ENCODE data around the gene CD2BP2. TPM values are rescaled to one million over a fixed set of nuclear protein-coding genes. Genes with fewer than 3 reads are reported as not detected.

CD2BP2 gene
- total and polyA plus RNA-seq, 2 of the 13 experiments (the other 11 are each of a cell fraction or from before 2014, with no cell fraction given), result 24.9 to 54.6 TPM

DNA sequence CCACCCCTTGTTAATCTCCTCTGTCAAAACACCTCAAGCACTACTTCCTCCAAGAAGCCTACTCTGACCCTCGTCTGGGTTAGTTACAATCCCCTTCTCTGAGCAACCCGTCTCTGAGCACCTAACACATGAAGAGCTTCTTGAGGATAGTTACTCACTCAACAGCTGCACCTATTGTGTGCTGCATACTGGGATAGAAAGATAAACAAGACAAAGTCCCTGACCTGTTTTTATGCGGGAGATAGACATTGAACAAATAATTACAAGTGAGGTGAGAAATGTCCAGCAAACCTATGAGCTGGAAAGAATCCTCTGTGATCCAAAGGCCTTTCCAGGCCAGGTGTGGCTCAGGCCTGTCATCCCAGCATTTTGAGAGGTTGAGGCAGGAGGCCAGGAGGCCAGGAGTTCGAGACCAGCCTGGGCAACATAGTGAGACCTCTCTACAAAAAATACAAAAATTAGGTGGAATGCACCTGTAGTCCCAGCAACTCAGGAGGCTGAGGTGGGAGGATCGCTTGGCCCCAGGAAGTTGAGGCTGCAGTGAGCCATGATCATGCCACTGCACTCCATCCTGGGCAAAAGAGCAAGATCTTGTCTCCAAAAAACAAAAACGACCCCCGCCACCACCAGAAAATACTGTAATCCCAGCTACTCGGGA lies 46.8 kb upstream of the CD2BP2 start (continued):
- TF ChIP-seq ZNF318 (CRISPR knock-in tag; IDR thresholded peaks at IDR 0.05) (no peak), POLR2A (IDR thresholded peaks at IDR 0.05; ENCODE audit: insufficient read depth in 1 of 2, low read depth in 2 of 2, low read length in 2 of 2) (peak; percentile 40 to 71; a peak in 3 of 4 replicates), FUBP1 (CRISPR knock-in tag; IDR thresholded peaks at IDR 0.05; ENCODE audit: borderline replicate concordance) (no peak), MNT (IDR thresholded peaks at IDR 0.05) (peak; percentile 47; the same call in 1 of the 2 replicates), PLRG1 (conservative IDR thresholded peaks at IDR 0.05) (no peak), RFX5 (IDR thresholded peaks at IDR 0.05; ENCODE audit: low read depth, low read length) (no peak), KLF15 (CRISPR knock-in tag; IDR thresholded peaks at IDR 0.05; ENCODE audit: borderline replicate concordance) (no peak), MTF2 (CRISPR knock-in tag; IDR thresholded peaks at IDR 0.05; ENCODE audit: borderline replicate concordance) (no peak), E2F5 (CRISPR knock-in tag; conservative IDR thresholded peaks at IDR 0.05) (no peak)
- TF ChIP-seq, protein P1, sequence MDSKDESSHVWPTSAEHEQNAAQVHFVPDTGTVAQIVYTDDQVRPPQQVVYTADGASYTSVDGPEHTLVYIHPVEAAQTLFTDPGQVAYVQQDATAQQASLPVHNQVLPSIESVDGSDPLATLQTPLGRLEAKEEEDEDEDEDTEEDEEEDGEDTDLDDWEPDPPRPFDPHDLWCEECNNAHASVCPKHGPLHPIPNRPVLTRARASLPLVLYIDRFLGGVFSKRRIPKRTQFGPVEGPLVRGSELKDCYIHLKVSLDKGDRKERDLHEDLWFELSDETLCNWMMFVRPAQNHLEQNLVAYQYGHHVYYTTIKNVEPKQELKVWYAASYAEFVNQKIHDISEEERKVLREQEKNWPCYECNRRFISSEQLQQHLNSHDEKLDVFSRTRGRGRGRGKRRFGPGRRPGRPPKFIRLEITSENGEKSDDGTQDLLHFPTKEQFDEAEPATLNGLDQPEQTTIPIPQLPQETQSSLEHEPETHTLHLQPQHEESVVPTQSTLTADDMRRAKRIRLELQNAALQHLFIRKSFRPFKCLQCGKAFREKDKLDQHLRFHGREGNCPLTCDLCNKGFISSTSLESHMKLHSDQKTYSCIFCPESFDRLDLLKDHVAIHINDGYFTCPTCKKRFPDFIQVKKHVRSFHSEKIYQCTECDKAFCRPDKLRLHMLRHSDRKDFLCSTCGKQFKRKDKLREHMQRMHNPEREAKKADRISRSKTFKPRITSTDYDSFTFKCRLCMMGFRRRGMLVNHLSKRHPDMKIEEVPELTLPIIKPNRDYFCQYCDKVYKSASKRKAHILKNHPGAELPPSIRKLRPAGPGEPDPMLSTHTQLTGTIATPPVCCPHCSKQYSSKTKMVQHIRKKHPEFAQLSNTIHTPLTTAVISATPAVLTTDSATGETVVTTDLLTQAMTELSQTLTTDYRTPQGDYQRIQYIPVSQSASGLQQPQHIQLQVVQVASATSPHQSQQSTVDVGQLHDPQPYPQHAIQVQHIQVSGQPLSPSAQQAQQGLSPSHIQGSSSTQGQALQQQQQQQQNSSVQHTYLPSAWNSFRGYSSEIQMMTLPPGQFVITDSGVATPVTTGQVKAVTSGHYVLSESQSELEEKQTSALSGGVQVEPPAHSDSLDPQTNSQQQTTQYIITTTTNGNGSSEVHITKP (CRISPR knock-in tag; IDR thresholded peaks at IDR 0.05; ENCODE audit: low read depth), result no peak
- TF ChIP-seq, protein P2, sequence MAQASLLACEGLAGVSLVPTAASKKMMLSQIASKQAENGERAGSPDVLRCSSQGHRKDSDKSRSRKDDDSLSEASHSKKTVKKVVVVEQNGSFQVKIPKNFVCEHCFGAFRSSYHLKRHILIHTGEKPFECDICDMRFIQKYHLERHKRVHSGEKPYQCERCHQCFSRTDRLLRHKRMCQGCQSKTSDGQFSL (CRISPR knock-in tag; IDR thresholded peaks at IDR 0.05), result no peak
